ENCODE measurements around the gene BCR.

GRCh38 chr22:23275751-23276150, 95.4 kb downstream of the BCR start:
- TF ChIP-seq CTCF (IDR thresholded peaks at IDR 0.05; ENCODE audit: insufficient read depth, low read length, poor library complexity, severe bottlenecking): no peak
- no peak for TF ChIP-seq EZH2phosphoT487 (conservative IDR thresholded peaks at IDR 0.05; ENCODE audit: low read length)
